ENCODE measurements around the gene CCDC80. TPM values are rescaled to one million over a fixed set of nuclear protein-coding genes. Genes with fewer than 3 reads are reported as not detected.

CCDC80 gene
- total and polyA plus RNA-seq, 7 donors, result 1.3 to 53.5 (median 12.2) TPM

DNA sequence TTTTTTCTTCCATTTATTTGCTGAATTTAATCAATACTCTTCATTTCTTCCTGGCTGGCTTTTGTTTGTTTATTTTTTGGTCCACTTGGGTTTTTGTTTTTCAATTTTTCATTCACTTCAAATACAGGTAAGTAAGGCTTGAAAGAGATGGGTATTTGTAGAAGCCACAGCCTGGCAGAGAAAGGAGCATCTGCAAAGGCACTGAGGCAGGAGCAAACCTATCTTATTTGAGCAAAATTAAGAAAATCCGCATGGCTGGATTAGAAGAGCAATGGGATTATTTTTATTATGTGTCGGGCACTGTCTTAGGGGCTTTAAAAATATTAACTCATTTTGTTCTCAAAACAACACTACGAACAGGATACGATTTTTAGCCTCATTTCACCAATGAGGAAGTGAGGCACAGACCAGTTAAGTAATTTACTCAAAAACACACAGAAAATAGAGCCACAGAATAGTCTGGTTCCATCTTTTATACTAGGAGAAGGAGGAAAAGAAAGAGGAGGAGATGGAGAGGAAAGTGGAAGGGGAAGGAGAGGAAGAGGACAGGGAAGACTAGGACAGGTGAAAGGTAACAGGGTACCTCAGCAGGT is 35.1 kb upstream of the CCDC80 start:
- H3K4me3 ChIP-seq, result no peak overlapping the region
- H3K36me3 ChIP-seq (ENCODE audit: insufficient read depth in 1 of 2, low read depth in 1 of 2), result no peaks in the 10 kb centered on the region
- TF ChIP-seq, protein P1, sequence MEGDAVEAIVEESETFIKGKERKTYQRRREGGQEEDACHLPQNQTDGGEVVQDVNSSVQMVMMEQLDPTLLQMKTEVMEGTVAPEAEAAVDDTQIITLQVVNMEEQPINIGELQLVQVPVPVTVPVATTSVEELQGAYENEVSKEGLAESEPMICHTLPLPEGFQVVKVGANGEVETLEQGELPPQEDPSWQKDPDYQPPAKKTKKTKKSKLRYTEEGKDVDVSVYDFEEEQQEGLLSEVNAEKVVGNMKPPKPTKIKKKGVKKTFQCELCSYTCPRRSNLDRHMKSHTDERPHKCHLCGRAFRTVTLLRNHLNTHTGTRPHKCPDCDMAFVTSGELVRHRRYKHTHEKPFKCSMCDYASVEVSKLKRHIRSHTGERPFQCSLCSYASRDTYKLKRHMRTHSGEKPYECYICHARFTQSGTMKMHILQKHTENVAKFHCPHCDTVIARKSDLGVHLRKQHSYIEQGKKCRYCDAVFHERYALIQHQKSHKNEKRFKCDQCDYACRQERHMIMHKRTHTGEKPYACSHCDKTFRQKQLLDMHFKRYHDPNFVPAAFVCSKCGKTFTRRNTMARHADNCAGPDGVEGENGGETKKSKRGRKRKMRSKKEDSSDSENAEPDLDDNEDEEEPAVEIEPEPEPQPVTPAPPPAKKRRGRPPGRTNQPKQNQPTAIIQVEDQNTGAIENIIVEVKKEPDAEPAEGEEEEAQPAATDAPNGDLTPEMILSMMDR (IDR thresholded peaks at IDR 0.05), result no peak
- H3K27ac ChIP-seq, result no peak overlapping the region
- H3K9me3 ChIP-seq, result no peaks in the 10 kb centered on the region
- H3K4me1 ChIP-seq, result no peaks in the 10 kb centered on the region
- ATAC-seq, result no peak
- no peak for DNase-seq
- intact Hi-C loops (cut with DNase I), result no loop called here
- 95 to 97% (median 96%) methylated on average over 4 of the region's 4 CpGs for WGBS, 3 donors
- peaks cover 0 to 2% (median 0%) of the 10 kb centered on the region in 3 donors for H3K27me3 ChIP-seq (ENCODE audit: insufficient read depth in 3 of 3, low read length in 2 of 3)

GRCh38 chr3:112675349-112675748 is 34.4 kb upstream of the CCDC80 start:
- ATAC-seq, result no peak
- Histone ChIP-seq H3K4me3 (no peak overlapping the region), H3K27ac (no peak overlapping the region), H3K9me3 (no peaks in the 10 kb centered on the region), H3K4me1 (no peaks in the 10 kb centered on the region), H3K27me3 (ENCODE audit: insufficient read depth in 3 of 3, low read length in 2 of 3) (peaks cover 0 to 2% (median 0%) of the 10 kb centered on the region in 3 donors), H3K36me3 (ENCODE audit: insufficient read depth in 1 of 2, low read depth in 1 of 2) (no peaks in the 10 kb centered on the region)
- DNase-seq, result no peak
- TF ChIP-seq, protein P1 (IDR thresholded peaks at IDR 0.05), result no peak
- intact Hi-C loops (cut with DNase I), result no loop called here
- WGBS, 3 donors, result 56 to 67% (median 62%) methylated on average over 6 of the region's 6 CpGs

GRCh38 chr3:112672716-112673541 is 32.0 kb upstream of the CCDC80 start:
- Histone ChIP-seq H3K9me3 (no peaks in the 10 kb centered on the region), H3K4me3 (no peak overlapping the region), H3K4me1 (no peaks in the 10 kb centered on the region), H3K27me3 (ENCODE audit: insufficient read depth in 3 of 3, low read length in 2 of 3) (peaks cover 0 to 2% (median 0%) of the 10 kb centered on the region in 3 donors), H3K36me3 (ENCODE audit: insufficient read depth in 1 of 2, low read depth in 1 of 2) (no peaks in the 10 kb centered on the region), H3K27ac (no peak overlapping the region)
- TF ChIP-seq, protein P1 (IDR thresholded peaks at IDR 0.05), result no peak
- DNase-seq (no peak), ATAC-seq (no peak)
- intact Hi-C loops (cut with DNase I), result no loop called here
- WGBS, 3 donors, result 79 to 88% (median 86%) methylated on average over 5 of the region's 5 CpGs

- DNase-seq (no peak), ATAC-seq (no peak)
- intact Hi-C loops (cut with DNase I), result no loop called here
- H3K27me3 ChIP-seq (ENCODE audit: insufficient read depth in 3 of 3, low read length in 2 of 3), result no peaks in the 10 kb centered on the region
- H3K9me3 ChIP-seq, result no peaks in the 10 kb centered on the region
- WGBS, 3 donors, result 34 to 39% (median 36%) methylated on average over 4 of the region's 4 CpGs
- no peak overlapping the region for H3K27ac ChIP-seq
- H3K4me3 ChIP-seq, result no peak overlapping the region
- no peaks in the 10 kb centered on the region for H3K4me1 ChIP-seq
- TF ChIP-seq, protein P1 (IDR thresholded peaks at IDR 0.05), result no peak
- no peaks in the 10 kb centered on the region for H3K36me3 ChIP-seq (ENCODE audit: insufficient read depth in 1 of 2, low read depth in 1 of 2)
Observed at GRCh38 chr3:112671930-112672715, 31.2 kb upstream of the CCDC80 start.
